IMR-90 (cell line): ENCODE measurements around the gene TAF3. TPM values are rescaled to one million over a fixed set of nuclear protein-coding genes. Genes with fewer than 3 reads are reported as not detected.

Experiments used
- ATAC-seq: fragments of 200-7000 bp; cut with Tn5 transposase; 2 replicates; pipeline ENCODE4 v1.9.1; 2020; ENCODE audit warnings: low read depth, mild to moderate bottlenecking, moderate library complexity
- BruUV-seq: library from RNA; stranded (reverse); fragments of 400-500 nt; replicated peaks from 2 replicates; lab custom pipeline; 2021; lab: Mats Ljungman, UMichigan
- CTCF ChIA-PET: fragments of 300-600 bp; formaldehyde crosslinking; extraction: SDS; loops from one replicate; lab custom pipeline; 2021; ENCODE audit warnings: antibody characterized with exemption; lab: Yijun Ruan, JAX
- POLR2A ChIA-PET: fragments of 300-600 bp; sonication (Branson Sonifier 250); formaldehyde crosslinking; loops from one replicate; lab custom pipeline; 2022; ENCODE audit warnings: antibody characterized with exemption; ENCODE audit not compliant: unreplicated experiment; lab: Charles Lee
- DNase-seq: peaks from one replicate; pipeline ENCODE4 v3.0.0; 2013
- H2AFZ ChIP-seq: replicated peaks from 2 replicates; pipeline ENCODE3; 2013; ENCODE audit warnings: low read length, mild to moderate bottlenecking; ENCODE audit not compliant: poor library complexity
- H2AK5ac ChIP-seq: 2 replicates; pipeline ENCODE4 v1.6.1; 2013; ENCODE audit warnings: low read depth, low read length, inconsistent platforms
- H2AK9ac ChIP-seq: replicated peaks from 2 replicates; pipeline ENCODE3; 2013; ENCODE audit warnings: mild to moderate bottlenecking, low read depth, low read length, moderate library complexity; ENCODE audit not compliant: poor library complexity
- H2BK120ac ChIP-seq: 2 replicates; pipeline ENCODE4 v1.6.1; 2013; ENCODE audit warnings: low read depth, low read length, inconsistent platforms
- H2BK15ac ChIP-seq: 3 replicates; pipeline ENCODE4 v1.6.1; 2013; ENCODE audit warnings: low read depth, low read length, inconsistent platforms
- H2BK20ac ChIP-seq: 2 replicates; pipeline ENCODE4 v1.6.1; 2013; ENCODE audit warnings: low read depth, mild to moderate bottlenecking, inconsistent platforms, low read length, moderate library complexity
- H2BK5ac ChIP-seq: 2 replicates; pipeline ENCODE4 v1.6.1; 2013; ENCODE audit warnings: mild to moderate bottlenecking, low read depth, low read length, inconsistent platforms; ENCODE audit not compliant: poor library complexity, severe bottlenecking
- H3K14ac ChIP-seq: replicated peaks from 2 replicates; pipeline ENCODE4 v1.6.1; 2013; ENCODE audit warnings: low read depth, low read length, inconsistent platforms
- H3K18ac ChIP-seq: 2 replicates; pipeline ENCODE4 v1.6.1; 2013; ENCODE audit warnings: low read depth, low read length, control low read depth
- H3K23ac ChIP-seq: 2 replicates; pipeline ENCODE4 v1.6.1; 2013; ENCODE audit warnings: low read depth, low read length, inconsistent platforms
- H3K27ac ChIP-seq: 2 replicates; pipeline ENCODE4 v1.5.1; 2013; ENCODE audit warnings: mild to moderate bottlenecking, control low read depth, low read length; ENCODE audit not compliant: insufficient read depth
- H3K27me3 ChIP-seq: 2 replicates; pipeline ENCODE4 v1.6.1; 2013; ENCODE audit warnings: low read length; ENCODE audit not compliant: control insufficient read depth, insufficient read depth
- H3K36me3 ChIP-seq: 2 replicates; pipeline ENCODE4 v1.6.1; 2013; ENCODE audit warnings: low read length, mixed read lengths; ENCODE audit not compliant: control insufficient read depth, insufficient read depth
- H3K4ac ChIP-seq: 2 replicates; pipeline ENCODE4 v1.6.1; 2013; ENCODE audit warnings: low read depth, low read length, inconsistent platforms
- H3K4me1 ChIP-seq: 2 replicates; pipeline ENCODE4 v1.6.1; 2013; ENCODE audit warnings: low read length, mixed read lengths; ENCODE audit not compliant: control insufficient read depth, insufficient read depth
- H3K4me2 ChIP-seq: 2 replicates; pipeline ENCODE4 v1.6.1; 2013; ENCODE audit warnings: low read depth, mild to moderate bottlenecking, control low read depth, low read length, moderate library complexity
- H3K4me3 ChIP-seq: 2 replicates; pipeline ENCODE4 v1.5.1; 2013; ENCODE audit warnings: low read depth, mild to moderate bottlenecking, control low read depth, low read length, moderate library complexity; ENCODE audit not compliant: insufficient read depth
- H3K56ac ChIP-seq: 2 replicates; pipeline ENCODE4 v1.6.1; 2013; ENCODE audit warnings: low read length, inconsistent platforms; ENCODE audit not compliant: insufficient read depth; ENCODE audit errors: extremely low read depth
- H3K79me1 ChIP-seq, 2 experiments: 2 replicates each; pipeline ENCODE4 v1.6.1; 2013; ENCODE audit warnings: low read length in 2 of 2, inconsistent platforms in 1 of 2, low read depth in 1 of 2
- H3K9ac ChIP-seq: 2 replicates; pipeline ENCODE4 v1.6.1; 2013; ENCODE audit warnings: low read depth, low read length, control low read depth
- H3K9me1 ChIP-seq: 2 replicates; pipeline ENCODE4 v1.6.1; 2013; ENCODE audit warnings: low read length, inconsistent platforms; ENCODE audit not compliant: insufficient read depth
- H3K9me3 ChIP-seq: 2 replicates; pipeline ENCODE4 v1.6.1; 2013; ENCODE audit warnings: low read length; ENCODE audit not compliant: control insufficient read depth, insufficient read depth
- H4K20me1 ChIP-seq: 2 replicates; pipeline ENCODE4 v1.6.1; 2013; ENCODE audit warnings: low read length, inconsistent platforms; ENCODE audit not compliant: insufficient read depth
- H4K5ac ChIP-seq: 2 replicates; pipeline ENCODE4 v1.6.1; 2013; ENCODE audit warnings: mild to moderate bottlenecking, low read depth, low read length, control low read depth
- H4K8ac ChIP-seq, 2 experiments: 2 replicates each; pipeline ENCODE4 v1.6.1; 2013; ENCODE audit warnings: low read depth in 2 of 2, low read length in 2 of 2, control low read depth in 1 of 2, inconsistent platforms in 1 of 2
- H4K91ac ChIP-seq: 2 replicates; pipeline ENCODE4 v1.6.1; 2013; ENCODE audit warnings: low read depth, low read length, inconsistent platforms; ENCODE audit not compliant: insufficient read depth
- BHLHE40 ChIP-seq: fragments of 150-350 bp; IDR thresholded peaks from 2 replicates; pipeline ENCODE4 v1.6.1; 2016; ENCODE audit warnings: mild to moderate bottlenecking, low read depth, low read length
- CEBPB ChIP-seq: IDR thresholded peaks from 2 replicates; pipeline ENCODE4 v1.6.1; 2012; ENCODE audit warnings: low read depth, low read length, improper control_type of control experiment
- CHD1 ChIP-seq: IDR thresholded peaks from 2 replicates; pipeline ENCODE4 v1.6.1; 2012; ENCODE audit warnings: low read depth, low read length, improper control_type of control experiment
- FOS ChIP-seq: fragments of 150-350 bp; IDR thresholded peaks from 2 replicates; pipeline ENCODE4 v1.6.1; 2016; ENCODE audit warnings: low read depth, low read length
- MAFK ChIP-seq: IDR thresholded peaks from 2 replicates; pipeline ENCODE4 v1.6.1; 2012; ENCODE audit warnings: low read depth, low read length, improper control_type of control experiment
- MAZ ChIP-seq: IDR thresholded peaks from 2 replicates; pipeline ENCODE4 v1.6.1; 2012; ENCODE audit warnings: low read depth, mild to moderate bottlenecking, low read length, improper control_type of control experiment, moderate library complexity, borderline replicate concordance
- MXI1 ChIP-seq: IDR thresholded peaks from 2 replicates; pipeline ENCODE4 v1.6.1; 2012; ENCODE audit warnings: low read depth, mild to moderate bottlenecking, low read length, moderate library complexity, borderline replicate concordance
- NFE2L2 ChIP-seq: fragments of 150-350 bp; IDR thresholded peaks from 2 replicates; pipeline ENCODE4 v1.6.1; 2016; ENCODE audit warnings: low read depth, mild to moderate bottlenecking, low read length
- POLR2A ChIP-seq: IDR thresholded peaks from 2 replicates; pipeline ENCODE4 v1.6.1; 2012; ENCODE audit warnings: mild to moderate bottlenecking, low read depth, low read length
- RAD21 ChIP-seq: IDR thresholded peaks from 2 replicates; pipeline ENCODE4 v1.6.1; 2012; ENCODE audit warnings: low read length, improper control_type of control experiment
- RCOR1 ChIP-seq: IDR thresholded peaks from 2 replicates; pipeline ENCODE4 v1.6.1; 2012; ENCODE audit warnings: mild to moderate bottlenecking, low read length, improper control_type of control experiment; ENCODE audit not compliant: insufficient replicate concordance
- RFX5 ChIP-seq: IDR thresholded peaks from 2 replicates; pipeline ENCODE4 v1.8.0; 2012; ENCODE audit warnings: low read depth, mild to moderate bottlenecking, low read length, moderate library complexity
- SMC3 ChIP-seq: fragments of 150-350 bp; IDR thresholded peaks from 2 replicates; pipeline ENCODE4 v1.6.1; 2016; ENCODE audit warnings: low read depth, mild to moderate bottlenecking, antibody characterized with exemption, low read length, moderate library complexity
- WGBS, 2 experiments: methylation state at CpG; one replicate each; pipeline versions ENCODE4 v1.1.5 to v1.1.7; 2013; ENCODE audit warnings: missing lambda C conversion rate in 2 of 2; ENCODE audit not compliant: insufficient read length in 1 of 2; ENCODE audit errors: extremely low coverage in 2 of 2; 5-methylcytosine and 5-hydroxymethylcytosine counted together
- dilution Hi-C: fragments of 300-500 bp; cut with HindIII; formaldehyde crosslinking; loops from one replicate; pipeline ENCODE4 v1.14.3; 2018; ENCODE audit warnings: low sequenced_read_pairs; ENCODE audit not compliant: unreplicated experiment
- in situ Hi-C: fragments of 300-500 bp; cut with MboI; formaldehyde crosslinking; loops from 3 replicates; pipeline ENCODE4 v1.14.3; 2019; ENCODE audit warnings: low sequenced_read_pairs, inconsistent platforms, mixed read lengths
- intact Hi-C: fragments of 100-400 bp; cut with micrococcal nuclease; formaldehyde crosslinking; loops from 2 replicates; pipeline ENCODE4 v1.10.0; 2022
- polyA plus RNA-seq, 3 experiments: library from polyadenylated mRNA; depleted of rRNA; stranded (reverse); fragments of >200 nt; gene quantifications; 2 replicates each; pipeline ENCODE4 v1.2.3, GENCODE V29; 2012; ENCODE audit warnings: low replicate concordance in 1 of 3
- total RNA-seq: library from RNA; depleted of rRNA; stranded (reverse); fragments of >200 nt; gene quantifications from 2 replicates; pipeline ENCODE4 v1.2.3, GENCODE V29; 2012
- TF ChIP-seq, protein P1 (sequence below): conservative IDR thresholded peaks from 2 replicates; pipeline ENCODE4 v1.5.1; 2012; ENCODE audit warnings: mild to moderate bottlenecking, low read depth, low read length, improper control_type of control experiment
- TF ChIP-seq, protein P2 (sequence below): fragments of 150-350 bp; IDR thresholded peaks from 2 replicates; pipeline ENCODE4 v1.6.1; 2017; ENCODE audit warnings: mild to moderate bottlenecking, antibody characterized with exemption, low read length, low read depth
- TF ChIP-seq, protein P3 (sequence below): fragments of 150-350 bp; IDR thresholded peaks from 2 replicates; pipeline ENCODE4 v1.6.1; 2016; ENCODE audit warnings: low read depth, mild to moderate bottlenecking, low read length, moderate library complexity, borderline replicate concordance

TAF3 gene
- total and polyA plus RNA-seq, 2 of the 4 experiments (the other 2 are of a cell fraction), result 1.4 to 2.3 TPM

DNA sequence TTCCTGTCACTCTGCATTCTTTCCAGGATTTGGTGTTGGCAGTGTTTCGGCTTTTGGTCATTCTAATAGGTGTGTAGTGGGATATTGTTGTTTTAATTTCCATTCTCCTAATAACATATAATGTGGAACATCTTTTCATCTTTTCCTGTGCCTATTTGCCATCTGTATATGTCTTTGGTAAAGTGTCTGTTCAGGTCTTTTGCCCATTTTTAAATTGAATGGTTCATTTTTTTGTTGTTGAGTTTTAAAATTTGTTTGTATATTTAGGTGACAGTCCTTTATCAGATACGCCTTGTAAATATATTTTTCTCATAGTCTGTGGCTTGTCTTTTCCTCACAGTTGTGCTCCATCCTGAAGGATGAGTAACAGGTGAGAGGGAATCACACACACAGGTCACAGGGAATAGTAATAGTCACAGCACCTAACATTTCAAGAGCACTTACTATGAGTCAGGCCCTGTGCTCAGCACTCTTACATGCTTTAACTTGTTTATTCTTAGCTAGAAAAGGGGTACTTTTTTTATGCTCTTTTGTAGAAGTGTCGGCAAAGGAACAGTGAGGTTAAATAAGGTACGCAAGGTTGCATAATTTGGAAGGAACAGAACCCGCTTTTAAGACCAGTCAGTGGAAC lies 119.1 kb downstream of the TAF3 start:
- H3K56ac ChIP-seq, result no peak overlapping the region
- peaks cover 4% of the 10 kb centered on the region; the same call in 1 of the 2 replicates for H3K4me1 ChIP-seq
- no peak overlapping the region for H2AFZ ChIP-seq
- dilution Hi-C loops, result no loop called here
- H4K20me1 ChIP-seq, result no peaks in the 10 kb centered on the region
- peaks cover 3% of the 10 kb centered on the region; the same call in 1 of the 2 replicates for H3K9me1 ChIP-seq
- BruUV-seq, result no TSS peak
- no peak overlapping the region for H3K18ac ChIP-seq
- H3K23ac ChIP-seq, result no peak overlapping the region
- no peaks in the 10 kb centered on the region for H3K36me3 ChIP-seq
- H3K4me3 ChIP-seq, result no peak overlapping the region
- H4K5ac ChIP-seq, result no peak overlapping the region
- no peak overlapping the region for H3K9ac ChIP-seq
- ChIA-PET CTCF (no interaction called here), POLR2A (no interaction called here)
- no peak overlapping the region for H2BK15ac ChIP-seq
- H4K8ac ChIP-seq, result no peak overlapping the region
- no peak overlapping the region for H3K4me2 ChIP-seq
- H3K4ac ChIP-seq, result no peak overlapping the region
- DNase-seq, result peak; percentile 17
- no peak overlapping the region for H3K14ac ChIP-seq
- in situ Hi-C loops, result no loop called here
- no peak overlapping the region for H4K91ac ChIP-seq
- intact Hi-C loops, result no loop called here
- no peaks in the 10 kb centered on the region for H3K27me3 ChIP-seq
- no peak overlapping the region for H2BK20ac ChIP-seq
- WGBS, 2 experiments, result no CpG with 5 or more reads among the region's 5 CpGs
- H2BK5ac ChIP-seq, result no peak overlapping the region
- H2AK9ac ChIP-seq, result no peak overlapping the region
- TF ChIP-seq, protein P1, sequence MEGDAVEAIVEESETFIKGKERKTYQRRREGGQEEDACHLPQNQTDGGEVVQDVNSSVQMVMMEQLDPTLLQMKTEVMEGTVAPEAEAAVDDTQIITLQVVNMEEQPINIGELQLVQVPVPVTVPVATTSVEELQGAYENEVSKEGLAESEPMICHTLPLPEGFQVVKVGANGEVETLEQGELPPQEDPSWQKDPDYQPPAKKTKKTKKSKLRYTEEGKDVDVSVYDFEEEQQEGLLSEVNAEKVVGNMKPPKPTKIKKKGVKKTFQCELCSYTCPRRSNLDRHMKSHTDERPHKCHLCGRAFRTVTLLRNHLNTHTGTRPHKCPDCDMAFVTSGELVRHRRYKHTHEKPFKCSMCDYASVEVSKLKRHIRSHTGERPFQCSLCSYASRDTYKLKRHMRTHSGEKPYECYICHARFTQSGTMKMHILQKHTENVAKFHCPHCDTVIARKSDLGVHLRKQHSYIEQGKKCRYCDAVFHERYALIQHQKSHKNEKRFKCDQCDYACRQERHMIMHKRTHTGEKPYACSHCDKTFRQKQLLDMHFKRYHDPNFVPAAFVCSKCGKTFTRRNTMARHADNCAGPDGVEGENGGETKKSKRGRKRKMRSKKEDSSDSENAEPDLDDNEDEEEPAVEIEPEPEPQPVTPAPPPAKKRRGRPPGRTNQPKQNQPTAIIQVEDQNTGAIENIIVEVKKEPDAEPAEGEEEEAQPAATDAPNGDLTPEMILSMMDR, result no peak
- TF ChIP-seq RFX5 (no peak), CHD1 (no peak), SMC3 (no peak), FOS (no peak), NFE2L2 (no peak), POLR2A (no peak), RCOR1 (no peak), MAZ (no peak), MXI1 (no peak), MAFK (no peak), CEBPB (no peak), BHLHE40 (no peak), RAD21 (no peak)
- TF ChIP-seq, protein P2, sequence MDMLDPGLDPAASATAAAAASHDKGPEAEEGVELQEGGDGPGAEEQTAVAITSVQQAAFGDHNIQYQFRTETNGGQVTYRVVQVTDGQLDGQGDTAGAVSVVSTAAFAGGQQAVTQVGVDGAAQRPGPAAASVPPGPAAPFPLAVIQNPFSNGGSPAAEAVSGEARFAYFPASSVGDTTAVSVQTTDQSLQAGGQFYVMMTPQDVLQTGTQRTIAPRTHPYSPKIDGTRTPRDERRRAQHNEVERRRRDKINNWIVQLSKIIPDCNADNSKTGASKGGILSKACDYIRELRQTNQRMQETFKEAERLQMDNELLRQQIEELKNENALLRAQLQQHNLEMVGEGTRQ, result no peak
- TF ChIP-seq, protein P3, sequence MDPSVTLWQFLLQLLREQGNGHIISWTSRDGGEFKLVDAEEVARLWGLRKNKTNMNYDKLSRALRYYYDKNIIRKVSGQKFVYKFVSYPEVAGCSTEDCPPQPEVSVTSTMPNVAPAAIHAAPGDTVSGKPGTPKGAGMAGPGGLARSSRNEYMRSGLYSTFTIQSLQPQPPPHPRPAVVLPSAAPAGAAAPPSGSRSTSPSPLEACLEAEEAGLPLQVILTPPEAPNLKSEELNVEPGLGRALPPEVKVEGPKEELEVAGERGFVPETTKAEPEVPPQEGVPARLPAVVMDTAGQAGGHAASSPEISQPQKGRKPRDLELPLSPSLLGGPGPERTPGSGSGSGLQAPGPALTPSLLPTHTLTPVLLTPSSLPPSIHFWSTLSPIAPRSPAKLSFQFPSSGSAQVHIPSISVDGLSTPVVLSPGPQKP, result no peak
- H2BK120ac ChIP-seq, result no peak overlapping the region
- H2AK5ac ChIP-seq, result no peak overlapping the region
- ATAC-seq, result no peak
- H3K9me3 ChIP-seq, result no peaks in the 10 kb centered on the region; the same call in 1 of the 2 replicates
- peaks cover 12% of the 10 kb centered on the region in 2 experiments; a peak in 3 of 4 replicates for H3K79me1 ChIP-seq
- no peak overlapping the region for H3K27ac ChIP-seq
